Endothelial cell of umbilical vein (primary cell): ENCODE data around the gene UQCR10. TPM values are rescaled to one million over a fixed set of nuclear protein-coding genes. Genes with fewer than 3 reads are reported as not detected.

ENCODE experiments used
- BruUV-seq: library from RNA; stranded (reverse); fragments of 400-500 nt; replicated peaks from 2 replicates; lab custom pipeline; 2021; lab: Mats Ljungman, UMichigan
- CTCF ChIA-PET: fragments of 300-600, 350-600 bp; sonication (Branson Sonifier 250); formaldehyde crosslinking; loops from one replicate; lab custom pipeline; 2021; ENCODE audit warnings: antibody characterized with exemption, inconsistent platforms; lab: Charles Lee
- POLR2A ChIA-PET: fragments of 300-600, 350-600 bp; sonication (Branson Sonifier 250); formaldehyde crosslinking; loops from one replicate; lab custom pipeline; 2021; ENCODE audit warnings: antibody characterized with exemption, inconsistent platforms; lab: Charles Lee
- DNase-seq: peaks from one replicate; pipeline ENCODE4 v3.0.0-alpha.2; 2011; ENCODE audit warnings: low read depth, low spot score
- FAIRE-seq: peaks from 2 replicates; lab custom pipeline; 2011; peaks lifted over from hg19 to GRCh38; lab: Jason Lieb, UNC
- H2AFZ ChIP-seq: 2 replicates; pipeline ENCODE4 v1.6.0; 2012; ENCODE audit warnings: low read depth, low read length, control low read depth, inconsistent platforms
- H3K27ac ChIP-seq: 2 replicates; pipeline ENCODE4 v1.5.1; 2011; ENCODE audit warnings: low read depth, mild to moderate bottlenecking, control low read depth, low read length, moderate library complexity; ENCODE audit not compliant: insufficient read depth
- H3K27me3 ChIP-seq, 2 experiments: 2 replicates each; pipeline versions ENCODE4 v1.6.0 to v1.6.1; 2011; ENCODE audit warnings: low read length in 2 of 2, mixed read lengths in 1 of 2; ENCODE audit not compliant: control insufficient read depth in 2 of 2, insufficient read depth in 2 of 2
- H3K36me3 ChIP-seq, 2 experiments: 2 replicates in 1 of 2; 3 replicates in 1 of 2; pipeline ENCODE4 v1.5.1; 2011; ENCODE audit warnings: low read length in 2 of 2, mild to moderate bottlenecking in 1 of 2, moderate library complexity in 1 of 2; ENCODE audit not compliant: control insufficient read depth in 2 of 2, insufficient read depth in 2 of 2; ENCODE audit errors: extremely low read depth in 1 of 2
- H3K4me1 ChIP-seq: 3 replicates; pipeline ENCODE4 v1.5.1; 2011; ENCODE audit warnings: mild to moderate bottlenecking, low read length; ENCODE audit not compliant: control insufficient read depth, insufficient read depth; ENCODE audit errors: extremely low read depth
- H3K4me2 ChIP-seq: 2 replicates; pipeline ENCODE4 v1.6.1; 2011; ENCODE audit warnings: low read length, control low read depth, mixed read lengths; ENCODE audit not compliant: insufficient read depth
- H3K4me3 ChIP-seq, 3 experiments: fragments of 200-600 bp in 1 of 3; sonication (generic), shearing (Covaris generic) in 1 of 3; replicated peaks in 1 of 3; 2 replicates each; pipeline ENCODE4 v1.5.1; 2011 to 2016; ENCODE audit warnings: control low read depth in 3 of 3, low read length in 3 of 3, mild to moderate bottlenecking in 2 of 3, inconsistent platforms in 1 of 3, low read depth in 1 of 3, moderate library complexity in 1 of 3; ENCODE audit not compliant: insufficient read depth in 1 of 3
- H3K79me2 ChIP-seq: 2 replicates; pipeline ENCODE4 v1.6.0; 2012; ENCODE audit warnings: low read length, inconsistent platforms; ENCODE audit not compliant: control insufficient read depth, insufficient read depth
- H3K9ac ChIP-seq: replicated peaks from 2 replicates; pipeline ENCODE3; 2011; ENCODE audit warnings: low read length, control low read depth; ENCODE audit not compliant: insufficient read depth; ENCODE audit errors: extremely low read depth
- H3K9me1 ChIP-seq: replicated peaks from 3 replicates; pipeline ENCODE4 v1.6.0; 2011; ENCODE audit warnings: mild to moderate bottlenecking, low read length; ENCODE audit not compliant: control insufficient read depth, insufficient read depth; ENCODE audit errors: extremely low read depth
- H3K9me3 ChIP-seq: replicated peaks from 2 replicates; pipeline ENCODE4 v1.5.1; 2012; ENCODE audit warnings: low read length, inconsistent platforms; ENCODE audit not compliant: control insufficient read depth, insufficient read depth
- H4K20me1 ChIP-seq: replicated peaks from 2 replicates; pipeline ENCODE3; 2011; ENCODE audit warnings: mild to moderate bottlenecking, low read length; ENCODE audit not compliant: control insufficient read depth, insufficient read depth; ENCODE audit errors: extremely low read depth
- EZH2 ChIP-seq: IDR thresholded peaks from 2 replicates; pipeline ENCODE4 v1.6.1; 2012; ENCODE audit warnings: borderline replicate concordance, low read depth, mild to moderate bottlenecking, moderate library complexity, low read length, inconsistent platforms; ENCODE audit not compliant: severe bottlenecking
- FOS ChIP-seq: IDR thresholded peaks from 2 replicates; pipeline ENCODE4 v1.6.1; 2011; ENCODE audit warnings: mild to moderate bottlenecking, low read length, moderate library complexity, borderline replicate concordance; ENCODE audit not compliant: insufficient read depth
- GATA2 ChIP-seq: IDR thresholded peaks from 2 replicates; pipeline ENCODE4 v1.7.0; 2011; ENCODE audit warnings: low read depth, mild to moderate bottlenecking, moderate library complexity, mixed read lengths, low read length; ENCODE audit not compliant: insufficient read length, insufficient read depth
- JUN ChIP-seq: IDR thresholded peaks from 2 replicates; pipeline ENCODE4 v1.6.1; 2011; ENCODE audit warnings: borderline replicate concordance, low read depth; ENCODE audit not compliant: insufficient read length, insufficient read depth
- MYC ChIP-seq: IDR thresholded peaks from one replicate; pipeline ENCODE4 v1.6.1; 2011; ENCODE audit warnings: mild to moderate bottlenecking, low read depth, low read length
- POLR2A ChIP-seq: IDR thresholded peaks from 2 replicates; pipeline ENCODE4 v1.6.1; 2012; ENCODE audit warnings: low read depth, mild to moderate bottlenecking, control low read depth, low read length
- POLR2AphosphoS5 ChIP-seq: IDR thresholded peaks from 2 replicates; pipeline ENCODE4 v1.6.1; 2012; ENCODE audit warnings: low read depth, mild to moderate bottlenecking, control low read depth, low read length, moderate library complexity; ENCODE audit not compliant: insufficient read depth
- dilution Hi-C: fragments of 300-500 bp; cut with MboI; formaldehyde crosslinking; loops from one replicate; pipeline ENCODE4 v1.15.0; 2019; ENCODE audit warnings: low sequenced_read_pairs; ENCODE audit not compliant: extremely low pct_ligation_motif_present
- intact Hi-C: fragments of 100-400 bp; cut with micrococcal nuclease; formaldehyde crosslinking; loops from one replicate; pipeline ENCODE4 v1.10.0; 2022
- polyA plus RNA-seq, 4 experiments: library from polyadenylated mRNA; depleted of rRNA in 3 of 4; stranded (reverse) in 3 of 4; unstranded in 1 of 4; fragments of >200 nt; gene quantifications; 2 replicates each; pipeline versions ENCODE4 v1.2.1 to v1.2.3, GENCODE V29; 2011 to 2012; ENCODE audit warnings: missing spikeins in 1 of 4
- total RNA-seq: library from RNA; stranded (reverse); gene quantifications from 2 replicates; pipeline ENCODE4 v1.2.3, GENCODE V29; 2021
- TF ChIP-seq, protein P1 (sequence below), 2 donors: IDR thresholded peaks; 1 replicate in 1 of 2; 2 replicates in 1 of 2; pipeline ENCODE4 v1.5.1; 2011; ENCODE audit warnings: low read length in 2 of 2, mild to moderate bottlenecking in 2 of 2, moderate library complexity in 2 of 2, control low read depth in 1 of 2, inconsistent platforms in 1 of 2, low read depth in 1 of 2; ENCODE audit not compliant: insufficient read depth in 1 of 2; ENCODE audit errors: extremely low read depth in 1 of 2
- TF ChIP-seq, protein P2 (sequence below): IDR thresholded peaks from 2 replicates; pipeline ENCODE4 v1.6.1; 2011; ENCODE audit not compliant: insufficient read depth, insufficient read length

The UQCR10 gene
- total and polyA plus RNA-seq, 2 donors (not counting 3 experiments of a cell fraction or from before 2014, with no cell fraction given): 96.6 to 196 TPM

DNA sequence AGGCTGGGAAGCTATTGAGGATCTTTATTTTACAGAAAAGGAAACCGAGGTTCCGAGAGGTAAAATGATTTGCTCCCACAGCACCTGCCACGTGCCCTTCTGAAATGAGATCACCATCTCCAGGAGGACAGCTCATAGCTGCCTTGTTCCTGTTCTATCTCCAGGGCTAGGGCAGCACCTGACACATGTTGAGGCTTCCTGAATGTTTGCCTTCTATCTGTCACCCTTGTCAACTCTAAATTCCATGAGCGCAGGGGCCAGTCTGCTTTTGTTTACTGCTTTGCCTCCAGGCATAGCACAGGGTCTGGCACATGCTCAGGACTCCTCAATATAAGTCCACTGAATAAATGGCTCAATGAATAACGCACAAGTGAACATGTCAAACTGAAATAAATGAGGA lies 46.8 kb downstream of the UQCR10 start:
- Histone ChIP-seq H3K4me3 (no peak overlapping the region), H3K4me2 (no peak overlapping the region), H4K20me1 (no peaks in the 10 kb centered on the region), H2AFZ (no peak overlapping the region), H3K9me1 (no peaks in the 10 kb centered on the region), H3K27me3 (no peaks in the 10 kb centered on the region), H3K36me3 (peaks cover 16 to 20% of the 10 kb centered on the region in 2 experiments), H3K9me3 (no peaks in the 10 kb centered on the region), H3K27ac (no peak overlapping the region), H3K79me2 (no peaks in the 10 kb centered on the region), H3K4me1 (no peaks in the 10 kb centered on the region), H3K9ac (no peak overlapping the region)
- FAIRE-seq (no peak), DNase-seq (no peak)
- ChIA-PET POLR2A (no interaction called here), CTCF (interaction anchor here (0.8 to 4.2 kb wide), 5 partner anchors 16 to 275 kb away, joined by 3 to 25 read pairs (median 3); no protein-coding TSS in a partner anchor)
- BruUV-seq: no TSS peak
- dilution Hi-C loops: no loop called here
- TF ChIP-seq, protein P1, sequence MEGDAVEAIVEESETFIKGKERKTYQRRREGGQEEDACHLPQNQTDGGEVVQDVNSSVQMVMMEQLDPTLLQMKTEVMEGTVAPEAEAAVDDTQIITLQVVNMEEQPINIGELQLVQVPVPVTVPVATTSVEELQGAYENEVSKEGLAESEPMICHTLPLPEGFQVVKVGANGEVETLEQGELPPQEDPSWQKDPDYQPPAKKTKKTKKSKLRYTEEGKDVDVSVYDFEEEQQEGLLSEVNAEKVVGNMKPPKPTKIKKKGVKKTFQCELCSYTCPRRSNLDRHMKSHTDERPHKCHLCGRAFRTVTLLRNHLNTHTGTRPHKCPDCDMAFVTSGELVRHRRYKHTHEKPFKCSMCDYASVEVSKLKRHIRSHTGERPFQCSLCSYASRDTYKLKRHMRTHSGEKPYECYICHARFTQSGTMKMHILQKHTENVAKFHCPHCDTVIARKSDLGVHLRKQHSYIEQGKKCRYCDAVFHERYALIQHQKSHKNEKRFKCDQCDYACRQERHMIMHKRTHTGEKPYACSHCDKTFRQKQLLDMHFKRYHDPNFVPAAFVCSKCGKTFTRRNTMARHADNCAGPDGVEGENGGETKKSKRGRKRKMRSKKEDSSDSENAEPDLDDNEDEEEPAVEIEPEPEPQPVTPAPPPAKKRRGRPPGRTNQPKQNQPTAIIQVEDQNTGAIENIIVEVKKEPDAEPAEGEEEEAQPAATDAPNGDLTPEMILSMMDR (IDR thresholded peaks at IDR 0.05; ENCODE audit: extremely low read depth in 1 of 2, insufficient read depth in 1 of 2, low read depth in 1 of 2, low read length in 2 of 2): no peak
- no peak for TF ChIP-seq EZH2
- no peak for TF ChIP-seq FOS
- no peak for TF ChIP-seq MYC
- TF ChIP-seq POLR2AphosphoS5: no peak
- no peak for TF ChIP-seq GATA2
- TF ChIP-seq JUN: no peak
- TF ChIP-seq, protein P2, sequence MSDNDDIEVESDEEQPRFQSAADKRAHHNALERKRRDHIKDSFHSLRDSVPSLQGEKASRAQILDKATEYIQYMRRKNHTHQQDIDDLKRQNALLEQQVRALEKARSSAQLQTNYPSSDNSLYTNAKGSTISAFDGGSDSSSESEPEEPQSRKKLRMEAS: no peak
- TF ChIP-seq POLR2A: no peak
- intact Hi-C loops: no loop called here
